OCI-LY3 (cell line): Measurements from ENCODE around the gene RFX6.

Experiments
- EZH2phosphoT487 ChIP-seq: fragments of 200-600 bp; shearing (Covaris generic); IDR thresholded peaks from 2 replicates; pipeline ENCODE4 v1.6.1; 2018; ENCODE audit warnings: antibody characterized with exemption, mixed run types, low read depth
- TF ChIP-seq, protein P1 (sequence below): fragments of 200-600, 300-600 bp; sonication (generic); IDR thresholded peaks from 2 replicates; pipeline ENCODE4 v1.5.1; 2014; ENCODE audit warnings: antibody characterized with exemption, low read length, low read depth

DNA sequence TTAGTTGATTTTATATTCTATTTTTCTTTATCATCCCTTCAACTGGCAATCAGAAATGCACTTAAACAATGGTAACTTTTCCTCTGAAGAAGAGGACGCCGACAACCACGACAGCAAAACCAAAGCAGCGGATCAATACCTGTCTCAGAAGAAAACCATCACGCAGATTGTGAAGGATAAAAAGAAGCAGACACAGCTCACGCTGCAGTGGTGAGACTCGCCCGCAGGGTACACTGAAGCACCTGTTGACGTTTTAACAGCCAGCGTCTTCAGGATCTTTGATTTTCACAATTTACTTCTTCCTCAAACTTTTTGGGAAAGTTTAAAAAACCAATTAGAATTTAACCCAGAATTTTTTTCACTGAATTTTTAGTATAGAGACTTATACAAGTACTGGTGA is 701 bp downstream of the RFX6 start:
- no peak for TF ChIP-seq EZH2phosphoT487
- TF ChIP-seq, protein P1, sequence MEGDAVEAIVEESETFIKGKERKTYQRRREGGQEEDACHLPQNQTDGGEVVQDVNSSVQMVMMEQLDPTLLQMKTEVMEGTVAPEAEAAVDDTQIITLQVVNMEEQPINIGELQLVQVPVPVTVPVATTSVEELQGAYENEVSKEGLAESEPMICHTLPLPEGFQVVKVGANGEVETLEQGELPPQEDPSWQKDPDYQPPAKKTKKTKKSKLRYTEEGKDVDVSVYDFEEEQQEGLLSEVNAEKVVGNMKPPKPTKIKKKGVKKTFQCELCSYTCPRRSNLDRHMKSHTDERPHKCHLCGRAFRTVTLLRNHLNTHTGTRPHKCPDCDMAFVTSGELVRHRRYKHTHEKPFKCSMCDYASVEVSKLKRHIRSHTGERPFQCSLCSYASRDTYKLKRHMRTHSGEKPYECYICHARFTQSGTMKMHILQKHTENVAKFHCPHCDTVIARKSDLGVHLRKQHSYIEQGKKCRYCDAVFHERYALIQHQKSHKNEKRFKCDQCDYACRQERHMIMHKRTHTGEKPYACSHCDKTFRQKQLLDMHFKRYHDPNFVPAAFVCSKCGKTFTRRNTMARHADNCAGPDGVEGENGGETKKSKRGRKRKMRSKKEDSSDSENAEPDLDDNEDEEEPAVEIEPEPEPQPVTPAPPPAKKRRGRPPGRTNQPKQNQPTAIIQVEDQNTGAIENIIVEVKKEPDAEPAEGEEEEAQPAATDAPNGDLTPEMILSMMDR = no peak
